GM04503 (cell line): ENCODE results near the gene EFHC1.
"Not testable (repeated sequence)": the region's sequence is repeated elsewhere in the genome, so short reads cannot be mapped to it uniquely, and the experiment has no call there.

Experiments used
- DNase-seq: peaks from one replicate; pipeline ENCODE4 v3.0.0-alpha.2; 2012; ENCODE audit warnings: low read depth

Gene EFHC1

GRCh38 chr6:52399511-52400312, 20.4 kb upstream of the EFHC1 start:
- no peak for DNase-seq

DNA sequence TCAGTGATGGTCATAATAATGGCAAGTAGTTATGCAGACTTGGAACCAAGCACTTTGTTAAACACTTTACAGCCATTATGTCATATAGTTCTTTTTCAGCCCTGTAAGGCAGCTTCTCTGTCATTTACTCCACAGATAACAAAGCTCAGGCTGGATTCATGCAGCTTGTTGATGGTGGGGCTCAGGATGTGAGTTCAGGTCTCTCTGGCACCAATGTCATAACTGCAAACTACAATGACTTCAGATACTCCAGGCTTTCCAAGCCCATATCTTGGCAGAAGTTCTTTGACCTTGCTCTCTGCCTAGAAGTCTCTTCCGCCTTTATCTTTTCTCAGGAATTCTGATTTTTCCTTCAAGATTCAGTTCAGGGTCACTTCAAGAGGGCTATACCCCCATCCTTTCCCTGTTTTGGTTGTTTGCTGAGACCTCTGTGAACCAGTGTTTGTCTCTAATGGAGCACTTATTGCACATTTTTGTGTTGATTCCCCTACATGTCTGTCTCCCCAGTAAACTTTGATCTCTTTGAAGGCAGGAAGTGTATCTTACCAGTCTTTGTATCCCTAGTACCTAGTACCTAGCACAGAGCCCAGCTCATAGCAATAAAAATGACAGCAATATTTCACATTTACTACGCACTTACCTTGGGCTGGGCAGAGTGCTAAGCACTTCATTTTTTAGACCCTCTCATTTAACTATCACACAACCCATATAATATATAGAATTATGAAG, 19.7 kb upstream of the EFHC1 start:
- DNase-seq, result no peak

DNA sequence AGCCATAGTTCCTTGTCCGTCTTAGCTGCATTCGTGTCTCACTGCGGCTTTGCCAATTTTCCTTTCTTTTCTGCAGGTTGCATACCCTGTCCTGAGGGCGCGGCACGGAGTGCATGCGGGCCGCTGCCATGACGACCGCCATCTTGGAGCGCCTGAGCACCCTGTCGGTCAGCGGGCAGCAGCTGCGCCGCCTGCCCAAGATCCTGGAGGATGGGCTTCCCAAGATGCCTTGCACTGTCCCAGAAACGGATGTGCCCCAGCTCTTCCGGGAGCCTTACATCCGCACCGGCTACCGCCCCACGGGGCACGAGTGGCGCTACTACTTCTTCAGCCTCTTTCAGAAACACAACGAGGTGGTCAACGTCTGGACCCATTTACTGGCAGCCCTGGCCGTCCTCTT, 17.1 kb upstream of the EFHC1 start:
- no peak for DNase-seq

DNA sequence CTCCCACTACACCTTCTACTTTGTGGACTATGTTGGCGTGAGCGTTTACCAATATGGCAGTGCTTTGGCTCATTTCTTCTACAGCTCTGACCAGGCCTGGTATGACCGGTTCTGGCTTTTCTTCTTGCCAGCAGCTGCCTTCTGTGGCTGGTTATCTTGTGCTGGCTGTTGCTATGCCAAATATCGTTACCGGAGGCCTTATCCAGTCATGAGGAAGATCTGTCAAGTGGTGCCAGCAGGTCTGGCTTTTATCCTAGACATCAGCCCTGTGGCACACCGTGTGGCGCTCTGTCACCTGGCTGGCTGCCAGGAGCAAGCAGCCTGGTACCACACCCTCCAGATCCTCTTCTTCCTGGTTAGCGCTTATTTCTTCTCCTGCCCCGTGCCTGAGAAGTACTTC, 16.5 kb upstream of the EFHC1 start:
- DNase-seq, result no peak

GRCh38 chr6:52405243-52405642, 14.9 kb upstream of the EFHC1 start:
- no peak for DNase-seq

GRCh38 chr6:52407467-52407866, 12.7 kb upstream of the EFHC1 start:
- DNase-seq, result no peak

- no peak for DNase-seq
Observed at GRCh38 chr6:52409499-52409898, 10.6 kb upstream of the EFHC1 start.

- DNase-seq, result no peak
Observed at GRCh38 chr6:52410979-52411378, 9.2 kb upstream of the EFHC1 start.

GRCh38 chr6:52411911-52412310, 8.2 kb upstream of the EFHC1 start:
- DNase-seq, result no peak

DNA sequence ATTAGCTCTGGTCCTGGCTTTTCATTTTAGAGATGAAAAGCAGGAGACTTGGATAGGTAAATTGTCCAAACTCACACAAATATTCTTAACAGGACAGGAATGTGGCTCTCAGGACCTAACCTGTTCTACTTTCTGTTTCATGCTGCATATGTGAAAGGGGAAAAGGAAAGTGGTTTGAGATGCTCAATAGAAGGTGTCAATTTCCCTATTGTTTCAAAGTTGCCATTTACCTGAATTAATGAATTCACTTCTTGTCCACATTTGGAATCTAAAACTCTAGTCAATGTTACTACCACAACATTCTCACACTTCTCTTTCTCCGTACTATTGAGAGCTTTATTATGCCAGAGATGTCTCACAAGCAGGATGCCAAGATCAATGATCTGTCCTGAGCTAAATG, 4.8 kb upstream of the EFHC1 start:
- DNase-seq, result no peak

- DNase-seq, result no peak
Observed at GRCh38 chr6:52415917-52416628, 4.1 kb upstream of the EFHC1 start.

DNA sequence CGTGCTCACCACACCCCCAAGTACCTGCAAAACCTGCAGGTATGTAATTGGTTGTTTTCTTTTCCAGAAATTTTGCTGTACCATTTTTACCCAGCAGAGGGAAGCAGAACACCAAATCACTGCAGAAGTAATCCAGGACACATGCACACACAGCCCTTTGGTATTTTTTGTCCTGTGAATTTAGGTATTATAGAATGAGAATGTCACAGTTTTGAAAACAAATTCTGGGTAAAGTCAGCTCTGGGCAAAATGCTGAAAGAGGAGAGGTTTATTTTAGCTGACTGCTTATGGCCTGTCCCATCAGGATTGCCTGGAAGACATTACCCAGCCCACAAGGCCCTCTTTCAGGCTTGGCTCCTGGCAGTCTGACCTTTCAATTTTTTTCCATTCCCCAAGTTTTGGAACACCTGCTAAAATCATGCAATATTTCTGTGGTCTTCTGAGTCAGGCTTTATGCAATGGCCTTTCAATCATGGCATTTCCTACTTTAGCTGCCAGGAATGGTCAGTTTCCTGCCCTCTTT, 3.5 kb upstream of the EFHC1 start:
- DNase-seq, result no peak

GRCh38 chr6:52417675-52418111, 2.4 kb upstream of the EFHC1 start:
- peak; percentile 61 for DNase-seq

- no peak for DNase-seq
Observed at GRCh38 chr6:52418606-52419005, 1.5 kb upstream of the EFHC1 start.

GRCh38 chr6:52420668-52421358, 671 bp downstream of the EFHC1 start:
- DNase-seq, result no peak

DNA sequence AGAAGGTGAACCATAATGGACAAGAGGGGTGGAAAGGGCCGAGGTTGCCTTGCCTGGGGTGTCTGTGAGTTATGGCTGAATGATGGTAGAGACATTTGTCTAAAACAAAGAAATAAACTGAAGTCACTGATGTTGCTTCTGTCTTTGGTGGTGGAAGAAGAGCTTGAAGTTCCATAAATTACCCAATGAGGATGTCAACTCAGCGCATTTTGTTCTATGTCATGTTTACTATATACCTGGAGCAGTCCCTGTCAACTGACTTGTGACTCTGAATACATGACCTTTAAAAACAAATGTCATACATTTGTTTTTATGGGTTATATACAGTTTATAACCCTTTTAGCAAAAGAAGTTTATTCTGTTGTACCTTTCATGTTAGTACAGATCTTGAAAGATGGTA, 2.0 kb downstream of the EFHC1 start:
- no peak for DNase-seq

- no peak for DNase-seq
Observed at GRCh38 chr6:52423448-52423847, 3.3 kb downstream of the EFHC1 start.

DNA sequence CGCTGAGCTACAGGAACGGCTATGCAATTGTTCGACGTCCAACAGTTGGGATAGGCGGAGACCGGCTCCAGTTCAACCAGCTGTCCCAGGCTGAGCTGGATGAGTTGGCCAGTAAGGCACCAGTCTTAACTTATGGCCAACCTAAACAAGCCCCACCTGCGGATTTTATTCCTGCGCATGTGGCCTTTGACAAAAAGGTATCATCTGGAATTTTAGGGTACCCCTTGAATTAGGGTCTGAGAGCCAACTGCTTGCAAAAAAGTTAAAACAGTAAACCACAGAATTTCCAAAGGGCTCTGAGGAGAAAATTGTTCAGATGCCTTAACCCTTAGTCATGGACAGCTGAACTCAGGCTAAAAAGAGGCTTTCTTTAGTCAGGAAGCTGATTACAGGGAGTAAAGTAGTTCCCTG, 3.8 kb downstream of the EFHC1 start:
- DNase-seq, result peak; percentile 67

GRCh38 chr6:52424513-52424912, 4.4 kb downstream of the EFHC1 start:
- no peak for DNase-seq

DNA sequence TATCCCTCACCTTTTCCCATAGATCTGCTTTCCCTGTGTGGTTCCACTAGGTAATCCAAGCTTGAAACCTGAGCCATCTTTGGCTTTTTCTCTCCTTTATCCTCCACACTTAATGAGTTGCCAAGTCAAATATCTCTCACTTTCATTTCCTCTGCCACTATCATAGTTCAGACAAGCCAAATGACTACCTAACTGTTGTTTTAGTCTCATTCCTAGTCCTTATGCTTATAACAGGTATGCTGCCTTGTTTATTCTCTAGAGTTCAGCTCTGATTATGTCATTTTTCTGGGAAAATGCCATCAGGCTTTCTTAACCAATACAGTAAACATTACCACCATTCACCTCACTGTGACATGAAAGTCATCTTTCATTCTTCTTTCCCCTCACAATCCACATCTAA, 6.5 kb downstream of the EFHC1 start:
- no peak for DNase-seq

GRCh38 chr6:52433294-52433693, 13.2 kb downstream of the EFHC1 start:
- DNase-seq, result not testable (repeated sequence)

DNA sequence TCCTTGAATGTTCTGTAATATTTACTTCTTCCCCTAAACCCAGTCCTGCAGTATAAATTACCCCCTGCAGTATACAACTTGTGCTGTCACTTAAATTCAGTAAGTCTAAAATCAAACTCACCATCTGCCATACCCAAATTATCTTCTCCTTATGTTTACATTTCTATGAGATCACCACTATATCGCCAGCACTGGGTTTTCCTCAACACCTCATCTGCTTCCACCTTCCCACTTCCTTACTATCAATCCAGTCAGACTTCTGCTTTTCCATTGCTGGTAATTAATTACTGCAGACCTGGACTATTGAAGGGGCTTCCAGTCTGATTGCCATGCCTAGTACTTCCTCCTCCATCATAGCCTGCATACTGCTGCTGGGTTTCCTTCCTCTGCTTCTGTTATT, 15.2 kb downstream of the EFHC1 start:
- no peak for DNase-seq
